HEK293 (cell line): Measurements from ENCODE around the gene IRF2BPL.

Experiments used
- CTCF ChIA-PET: fragments of 350-600 bp; formaldehyde crosslinking; extraction: SDS; loops from one replicate; lab custom pipeline; 2021; ENCODE audit warnings: antibody characterized with exemption; lab: Yijun Ruan, JAX
- POLR2A ChIA-PET: fragments of 300-600 bp; formaldehyde crosslinking; extraction: SDS; loops from one replicate; lab custom pipeline; 2020; ENCODE audit warnings: antibody characterized with exemption, inconsistent platforms; lab: Yijun Ruan, JAX
- H3K27ac ChIP-seq: fragments of 200-500 bp; sonication (Bioruptor generic); 2 replicates; pipeline ENCODE4 v1.5.1; 2014; ENCODE audit warnings: low read depth, low read length, control low read depth, inconsistent platforms; ENCODE audit errors: extremely low read depth
- H3K36me3 ChIP-seq, 2 experiments: fragments of 200-500 bp in 1 of 2; sonication (Bioruptor generic) in 1 of 2; 1 replicate in 1 of 2; 2 replicates in 1 of 2; pipeline ENCODE4 v1.5.1; 2014 to 2017; ENCODE audit warnings: inconsistent platforms in 2 of 2, low read length in 2 of 2; ENCODE audit not compliant: control insufficient read depth in 2 of 2, insufficient read depth in 1 of 2
- H3K4me1 ChIP-seq: fragments of 200-500 bp; sonication (Bioruptor generic); 2 replicates; pipeline ENCODE4 v1.5.1; 2014; ENCODE audit warnings: mild to moderate bottlenecking, low read length, inconsistent platforms; ENCODE audit not compliant: control insufficient read depth, insufficient read depth
- H3K4me3 ChIP-seq: 2 replicates; pipeline ENCODE4 v1.5.1; 2011; ENCODE audit warnings: low read depth, mild to moderate bottlenecking, control low read depth, low read length, moderate library complexity
- H3K9me3 ChIP-seq: fragments of 200-500 bp; sonication (Bioruptor generic); 2 replicates; pipeline ENCODE4 v1.5.1; 2014; ENCODE audit warnings: low read depth, low read length, inconsistent platforms; ENCODE audit not compliant: control insufficient read depth, insufficient read depth
- GLI2 ChIP-seq: fragments of 450-650 bp; formaldehyde crosslinking; IDR thresholded peaks from 2 replicates; pipeline ENCODE4; 2017; ENCODE audit warnings: missing biosample characterization, missing genetic modification characterization, low read depth, borderline replicate concordance
- MZF1 ChIP-seq: fragments of 450-650 bp; formaldehyde crosslinking; IDR thresholded peaks from 2 replicates; pipeline ENCODE4 v1.5.1; 2017; ENCODE audit warnings: missing biosample characterization, missing genetic modification characterization, borderline replicate concordance
- PRDM1 ChIP-seq: fragments of 450-650 bp; formaldehyde crosslinking; IDR thresholded peaks from 2 replicates; pipeline ENCODE4; 2016; ENCODE audit warnings: missing biosample characterization, missing genetic modification characterization
- SALL2 ChIP-seq: fragments of 450-650 bp; formaldehyde crosslinking; IDR thresholded peaks from 2 replicates; pipeline ENCODE4 v1.5.0; 2017; ENCODE audit warnings: missing biosample characterization, mild to moderate bottlenecking, missing genetic modification characterization, borderline replicate concordance
- ZIC2 ChIP-seq: fragments of 450-650 bp; formaldehyde crosslinking; IDR thresholded peaks from 2 replicates; pipeline ENCODE4 v1.5.1; 2016; ENCODE audit warnings: missing biosample characterization, missing genetic modification characterization
- ZNF19 ChIP-seq: fragments of 450-650 bp; formaldehyde crosslinking; IDR thresholded peaks from 2 replicates; pipeline ENCODE4; 2016; ENCODE audit warnings: missing biosample characterization, missing genetic modification characterization, low read depth
- ZNF354C ChIP-seq: fragments of 450-650 bp; formaldehyde crosslinking; IDR thresholded peaks from 2 replicates; pipeline ENCODE4 v1.5.1; 2016; ENCODE audit warnings: missing biosample characterization, missing genetic modification characterization, low read depth, borderline replicate concordance
- ZNF366 ChIP-seq: fragments of 450-650 bp; formaldehyde crosslinking; conservative IDR thresholded peaks from 2 replicates; pipeline ENCODE4 v1.5.1; 2016; ENCODE audit warnings: missing biosample characterization, missing genetic modification characterization
- ZNF585B ChIP-seq: fragments of 450-650 bp; formaldehyde crosslinking; IDR thresholded peaks from 2 replicates; pipeline ENCODE4 v1.5.1; 2016; ENCODE audit warnings: missing biosample characterization, missing genetic modification characterization
- ZNF660 ChIP-seq: fragments of 450-650 bp; IDR thresholded peaks from 2 replicates; pipeline ENCODE4 v1.5.1; 2018; ENCODE audit warnings: missing biosample characterization, mild to moderate bottlenecking, missing genetic modification characterization
- ZNF843 ChIP-seq: fragments of 450-650 bp; formaldehyde crosslinking; IDR thresholded peaks from 2 replicates; pipeline ENCODE4 v1.5.1; 2016; ENCODE audit warnings: missing biosample characterization, missing genetic modification characterization
- TF ChIP-seq, protein P1 (sequence below): fragments of 450-650 bp; formaldehyde crosslinking; IDR thresholded peaks from 2 replicates; pipeline ENCODE4 v1.5.0; 2017; ENCODE audit warnings: missing biosample characterization, missing genetic modification characterization, borderline replicate concordance
- TF ChIP-seq, protein P2 (sequence below): fragments of 450-650 bp; formaldehyde crosslinking; IDR thresholded peaks from 2 replicates; pipeline ENCODE4 v1.5.1; 2017; ENCODE audit warnings: missing biosample characterization, missing genetic modification characterization
- TF ChIP-seq, protein P3 (sequence below): fragments of 450-650 bp; formaldehyde crosslinking; IDR thresholded peaks from 2 replicates; pipeline ENCODE4 v1.5.1; 2016; ENCODE audit warnings: missing biosample characterization, missing genetic modification characterization
- TF ChIP-seq, protein P4 (sequence below): fragments of 450-650 bp; formaldehyde crosslinking; IDR thresholded peaks from 2 replicates; pipeline ENCODE4 v1.5.1; 2016; ENCODE audit warnings: missing biosample characterization, missing genetic modification characterization

IRF2BPL gene

DNA sequence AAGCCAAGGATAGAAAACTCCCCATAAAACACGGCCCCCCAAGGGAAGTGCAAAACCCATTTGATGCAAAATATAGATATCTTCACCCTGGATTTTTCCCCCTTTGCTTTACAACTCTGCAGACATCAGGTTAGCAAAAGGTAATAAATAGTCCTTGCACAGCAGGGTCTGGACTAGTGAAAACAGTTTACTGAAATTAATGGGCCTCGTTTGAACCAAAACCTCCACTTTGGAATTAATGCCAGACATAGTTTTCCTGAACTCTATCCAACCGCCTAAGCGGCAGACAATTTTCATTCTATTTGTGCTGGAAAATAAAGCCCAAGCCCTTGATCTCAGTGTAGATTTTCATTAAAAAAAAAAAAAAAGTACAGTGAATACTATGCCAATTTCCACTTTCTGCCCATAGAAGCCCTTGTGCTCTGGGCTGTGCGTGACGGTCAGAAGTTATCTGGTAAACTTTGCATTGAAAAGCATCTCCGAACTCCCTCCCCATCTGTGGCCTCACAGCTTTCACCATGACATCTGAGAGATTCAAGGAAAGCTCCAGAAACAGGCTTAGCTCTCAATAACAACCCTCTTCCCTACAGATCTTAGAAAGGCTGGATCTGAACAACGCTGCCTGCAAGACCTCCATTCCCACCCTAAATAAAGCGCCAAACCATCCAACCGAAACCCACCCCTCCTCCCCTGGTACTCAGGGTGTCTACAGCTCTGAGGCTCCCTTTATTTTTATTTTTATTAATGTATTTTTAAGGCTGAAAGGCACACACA, 11.0 kb upstream of the IRF2BPL start:
- peak; percentile 51; the same call in 1 of the 2 replicates for TF ChIP-seq PRDM1 (tag by site-specific recombination)
- no peak for TF ChIP-seq ZNF585B (tag by site-specific recombination)
- no peak for TF ChIP-seq GLI2 (tag by site-specific recombination)
- TF ChIP-seq ZNF354C (tag by site-specific recombination): no peak
- TF ChIP-seq ZNF19 (tag by site-specific recombination): no peak
- no peak for TF ChIP-seq SALL2 (tag by site-specific recombination)
- TF ChIP-seq, protein P1, sequence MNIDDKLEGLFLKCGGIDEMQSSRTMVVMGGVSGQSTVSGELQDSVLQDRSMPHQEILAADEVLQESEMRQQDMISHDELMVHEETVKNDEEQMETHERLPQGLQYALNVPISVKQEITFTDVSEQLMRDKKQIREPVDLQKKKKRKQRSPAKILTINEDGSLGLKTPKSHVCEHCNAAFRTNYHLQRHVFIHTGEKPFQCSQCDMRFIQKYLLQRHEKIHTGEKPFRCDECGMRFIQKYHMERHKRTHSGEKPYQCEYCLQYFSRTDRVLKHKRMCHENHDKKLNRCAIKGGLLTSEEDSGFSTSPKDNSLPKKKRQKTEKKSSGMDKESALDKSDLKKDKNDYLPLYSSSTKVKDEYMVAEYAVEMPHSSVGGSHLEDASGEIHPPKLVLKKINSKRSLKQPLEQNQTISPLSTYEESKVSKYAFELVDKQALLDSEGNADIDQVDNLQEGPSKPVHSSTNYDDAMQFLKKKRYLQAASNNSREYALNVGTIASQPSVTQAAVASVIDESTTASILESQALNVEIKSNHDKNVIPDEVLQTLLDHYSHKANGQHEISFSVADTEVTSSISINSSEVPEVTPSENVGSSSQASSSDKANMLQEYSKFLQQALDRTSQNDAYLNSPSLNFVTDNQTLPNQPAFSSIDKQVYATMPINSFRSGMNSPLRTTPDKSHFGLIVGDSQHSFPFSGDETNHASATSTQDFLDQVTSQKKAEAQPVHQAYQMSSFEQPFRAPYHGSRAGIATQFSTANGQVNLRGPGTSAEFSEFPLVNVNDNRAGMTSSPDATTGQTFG: no peak
- TF ChIP-seq, protein P2, sequence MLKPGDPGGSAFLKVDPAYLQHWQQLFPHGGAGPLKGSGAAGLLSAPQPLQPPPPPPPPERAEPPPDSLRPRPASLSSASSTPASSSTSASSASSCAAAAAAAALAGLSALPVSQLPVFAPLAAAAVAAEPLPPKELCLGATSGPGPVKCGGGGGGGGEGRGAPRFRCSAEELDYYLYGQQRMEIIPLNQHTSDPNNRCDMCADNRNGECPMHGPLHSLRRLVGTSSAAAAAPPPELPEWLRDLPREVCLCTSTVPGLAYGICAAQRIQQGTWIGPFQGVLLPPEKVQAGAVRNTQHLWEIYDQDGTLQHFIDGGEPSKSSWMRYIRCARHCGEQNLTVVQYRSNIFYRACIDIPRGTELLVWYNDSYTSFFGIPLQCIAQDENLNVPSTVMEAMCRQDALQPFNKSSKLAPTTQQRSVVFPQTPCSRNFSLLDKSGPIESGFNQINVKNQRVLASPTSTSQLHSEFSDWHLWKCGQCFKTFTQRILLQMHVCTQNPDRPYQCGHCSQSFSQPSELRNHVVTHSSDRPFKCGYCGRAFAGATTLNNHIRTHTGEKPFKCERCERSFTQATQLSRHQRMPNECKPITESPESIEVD (tag by site-specific recombination): peak; percentile 98
- TF ChIP-seq ZNF366 (tag by site-specific recombination): no peak
- TF ChIP-seq, protein P3, sequence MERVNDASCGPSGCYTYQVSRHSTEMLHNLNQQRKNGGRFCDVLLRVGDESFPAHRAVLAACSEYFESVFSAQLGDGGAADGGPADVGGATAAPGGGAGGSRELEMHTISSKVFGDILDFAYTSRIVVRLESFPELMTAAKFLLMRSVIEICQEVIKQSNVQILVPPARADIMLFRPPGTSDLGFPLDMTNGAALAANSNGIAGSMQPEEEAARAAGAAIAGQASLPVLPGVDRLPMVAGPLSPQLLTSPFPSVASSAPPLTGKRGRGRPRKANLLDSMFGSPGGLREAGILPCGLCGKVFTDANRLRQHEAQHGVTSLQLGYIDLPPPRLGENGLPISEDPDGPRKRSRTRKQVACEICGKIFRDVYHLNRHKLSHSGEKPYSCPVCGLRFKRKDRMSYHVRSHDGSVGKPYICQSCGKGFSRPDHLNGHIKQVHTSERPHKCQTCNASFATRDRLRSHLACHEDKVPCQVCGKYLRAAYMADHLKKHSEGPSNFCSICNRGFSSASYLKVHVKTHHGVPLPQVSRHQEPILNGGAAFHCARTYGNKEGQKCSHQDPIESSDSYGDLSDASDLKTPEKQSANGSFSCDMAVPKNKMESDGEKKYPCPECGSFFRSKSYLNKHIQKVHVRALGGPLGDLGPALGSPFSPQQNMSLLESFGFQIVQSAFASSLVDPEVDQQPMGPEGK (tag by site-specific recombination): no peak
- no peak for TF ChIP-seq ZNF843 (tag by site-specific recombination)
- no peak for TF ChIP-seq MZF1 (tag by site-specific recombination)
- TF ChIP-seq, protein P4, sequence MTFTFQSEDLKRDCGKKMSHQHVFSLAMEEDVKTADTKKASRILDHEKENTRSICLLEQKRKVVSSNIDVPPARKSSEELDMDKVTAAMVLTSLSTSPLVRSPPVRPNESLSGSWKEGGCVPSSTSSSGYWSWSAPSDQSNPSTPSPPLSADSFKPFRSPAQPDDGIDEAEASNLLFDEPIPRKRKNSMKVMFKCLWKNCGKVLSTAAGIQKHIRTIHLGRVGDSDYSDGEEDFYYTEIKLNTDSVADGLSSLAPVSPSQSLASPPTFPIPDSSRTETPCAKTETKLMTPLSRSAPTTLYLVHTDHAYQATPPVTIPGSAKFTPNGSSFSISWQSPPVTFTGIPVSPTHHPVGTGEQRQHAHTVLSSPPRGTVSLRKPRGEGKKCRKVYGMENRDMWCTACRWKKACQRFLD: no peak
- TF ChIP-seq ZNF660: peak; percentile 62; the same call in 1 of the 2 replicates
- peak; percentile 44 for TF ChIP-seq ZIC2 (tag by site-specific recombination)
- Histone ChIP-seq H3K27ac (peak overlapping the region; percentile 97), H3K4me3 (no peak overlapping the region; the same call in 1 of the 2 replicates), H3K9me3 (no peaks in the 10 kb centered on the region), H3K36me3 (no peaks in the 10 kb centered on the region), H3K4me1 (peaks cover 65% of the 10 kb centered on the region)
- ChIA-PET POLR2A (interaction anchor here (1.0 to 4.0 kb wide), 7 partner anchors 8 to 82 kb away, joined by 3 to 42 read pairs (median 4); partner anchors contain the start of gene IRF2BPL), CTCF (interaction anchor here (0.7 to 1.8 kb wide), 3 partner anchors 12 to 60 kb away, joined by 3 to 6 read pairs (median 4); no protein-coding TSS in a partner anchor)
